Neural cell (in vitro differentiated cells): ENCODE results near the gene MIER1.

Source experiments
- POLR2AphosphoS5 ChIP-seq: IDR thresholded peaks from 2 replicates; pipeline ENCODE4 v1.6.1; 2012
- RAD21 ChIP-seq: fragments of 450-650 bp; conservative IDR thresholded peaks from 2 replicates; pipeline ENCODE4 v1.6.1; 2014; ENCODE audit warnings: antibody characterized with exemption, mild to moderate bottlenecking, moderate library complexity
- TF ChIP-seq, protein P1 (sequence below): fragments of 450-650 bp; IDR thresholded peaks from 2 replicates; pipeline ENCODE4 v1.5.1; 2014; ENCODE audit warnings: antibody characterized with exemption, mild to moderate bottlenecking, moderate library complexity; ENCODE audit not compliant: poor library complexity, severe bottlenecking

DNA sequence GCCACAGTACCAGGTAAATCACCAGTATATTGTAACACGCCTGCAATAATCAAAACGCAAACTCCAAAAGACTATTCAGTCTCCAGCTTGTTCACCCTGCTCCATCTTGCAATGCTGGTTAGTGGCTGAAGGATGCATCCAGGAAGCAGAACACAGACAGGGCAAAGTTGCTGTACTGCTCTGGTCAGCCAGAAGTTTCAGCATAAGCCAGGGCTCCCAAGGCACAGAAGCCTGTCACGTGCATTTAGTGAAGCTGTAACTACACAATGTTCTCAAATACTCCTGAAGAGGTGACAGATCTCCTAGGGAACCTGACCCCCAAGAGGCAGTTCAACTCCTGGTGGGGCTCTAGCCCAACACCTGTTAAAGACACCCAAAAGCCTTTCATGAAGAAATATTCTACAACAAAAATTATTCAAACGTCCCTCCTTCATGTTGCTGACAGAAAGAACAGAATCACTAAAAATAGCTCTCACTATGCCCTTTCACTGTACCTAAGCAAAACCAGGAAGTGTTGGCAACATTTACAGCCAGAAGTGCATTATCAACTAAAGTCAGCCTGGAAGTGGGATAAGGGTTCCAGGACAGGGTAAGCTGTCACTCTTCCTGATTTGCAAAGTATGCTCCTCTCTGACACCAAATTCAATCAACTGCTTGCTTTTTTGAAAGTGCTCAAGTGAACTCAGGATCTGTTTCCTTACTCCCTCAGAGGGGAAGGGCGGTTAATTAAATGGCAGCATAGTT is 77.1 kb downstream of the MIER1 start:
- TF ChIP-seq RAD21: no peak
- TF ChIP-seq, protein P1, sequence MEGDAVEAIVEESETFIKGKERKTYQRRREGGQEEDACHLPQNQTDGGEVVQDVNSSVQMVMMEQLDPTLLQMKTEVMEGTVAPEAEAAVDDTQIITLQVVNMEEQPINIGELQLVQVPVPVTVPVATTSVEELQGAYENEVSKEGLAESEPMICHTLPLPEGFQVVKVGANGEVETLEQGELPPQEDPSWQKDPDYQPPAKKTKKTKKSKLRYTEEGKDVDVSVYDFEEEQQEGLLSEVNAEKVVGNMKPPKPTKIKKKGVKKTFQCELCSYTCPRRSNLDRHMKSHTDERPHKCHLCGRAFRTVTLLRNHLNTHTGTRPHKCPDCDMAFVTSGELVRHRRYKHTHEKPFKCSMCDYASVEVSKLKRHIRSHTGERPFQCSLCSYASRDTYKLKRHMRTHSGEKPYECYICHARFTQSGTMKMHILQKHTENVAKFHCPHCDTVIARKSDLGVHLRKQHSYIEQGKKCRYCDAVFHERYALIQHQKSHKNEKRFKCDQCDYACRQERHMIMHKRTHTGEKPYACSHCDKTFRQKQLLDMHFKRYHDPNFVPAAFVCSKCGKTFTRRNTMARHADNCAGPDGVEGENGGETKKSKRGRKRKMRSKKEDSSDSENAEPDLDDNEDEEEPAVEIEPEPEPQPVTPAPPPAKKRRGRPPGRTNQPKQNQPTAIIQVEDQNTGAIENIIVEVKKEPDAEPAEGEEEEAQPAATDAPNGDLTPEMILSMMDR: no peak
- no peak for TF ChIP-seq POLR2AphosphoS5
